NCI-H524 (cell line): Measurements from ENCODE around the gene TM4SF18.
A peak's percentile ranks its signal among the peaks of the same experiment; 100 is the strongest.

Experiments used
- DNase-seq, 2 experiments: peaks; one replicate each; lab custom pipeline; 2025; lab: John Stamatoyannopoulos, UW

TM4SF18 gene

DNA sequence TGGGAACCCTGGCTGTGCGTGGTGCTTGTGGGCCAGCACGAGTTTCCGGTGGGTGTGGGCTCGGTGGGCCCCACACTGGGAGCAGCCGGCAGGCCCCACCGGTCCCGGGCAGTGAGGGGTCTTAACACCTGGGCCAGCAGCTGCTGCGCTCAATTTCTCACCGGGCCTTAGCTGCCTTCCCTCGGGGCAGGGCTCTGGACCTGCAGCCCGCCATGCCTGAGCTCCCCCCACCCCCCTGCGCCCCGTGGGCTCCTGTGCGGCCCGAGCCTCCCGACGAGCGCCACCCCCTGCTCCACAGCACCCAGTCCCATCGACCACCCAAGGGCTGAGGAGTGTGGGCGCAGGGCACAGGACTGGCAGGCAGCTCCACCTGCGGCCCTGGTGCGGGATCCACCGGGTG, 49.4 kb downstream of the TM4SF18 start:
- no peak for DNase-seq

GRCh38 chr3:149283401-149283800, 50.0 kb downstream of the TM4SF18 start:
- no peak for DNase-seq

- DNase-seq, result no peak
These were observed 50.6 kb downstream of the TM4SF18 start for GRCh38 chr3:149282836-149283235.

DNA sequence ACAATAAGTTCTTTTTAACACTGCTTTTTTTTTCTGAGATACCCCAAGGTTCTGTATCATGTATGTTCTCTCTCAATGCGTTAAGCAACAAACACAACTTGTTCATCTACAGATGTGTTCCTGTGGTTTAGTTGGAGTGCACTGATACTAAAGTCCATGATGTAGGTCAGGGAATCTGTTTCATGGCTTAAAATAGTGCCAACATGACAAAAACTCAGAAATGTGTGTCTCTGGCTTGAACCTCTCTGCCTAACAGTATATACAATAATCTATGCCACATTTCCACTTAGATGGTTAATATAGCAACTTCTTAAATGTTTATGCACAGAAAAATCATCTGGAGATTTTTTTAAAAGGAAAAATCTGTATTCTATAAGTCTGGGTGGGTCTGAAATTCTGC, 51.1 kb downstream of the TM4SF18 start:
- DNase-seq, result no peak

DNA sequence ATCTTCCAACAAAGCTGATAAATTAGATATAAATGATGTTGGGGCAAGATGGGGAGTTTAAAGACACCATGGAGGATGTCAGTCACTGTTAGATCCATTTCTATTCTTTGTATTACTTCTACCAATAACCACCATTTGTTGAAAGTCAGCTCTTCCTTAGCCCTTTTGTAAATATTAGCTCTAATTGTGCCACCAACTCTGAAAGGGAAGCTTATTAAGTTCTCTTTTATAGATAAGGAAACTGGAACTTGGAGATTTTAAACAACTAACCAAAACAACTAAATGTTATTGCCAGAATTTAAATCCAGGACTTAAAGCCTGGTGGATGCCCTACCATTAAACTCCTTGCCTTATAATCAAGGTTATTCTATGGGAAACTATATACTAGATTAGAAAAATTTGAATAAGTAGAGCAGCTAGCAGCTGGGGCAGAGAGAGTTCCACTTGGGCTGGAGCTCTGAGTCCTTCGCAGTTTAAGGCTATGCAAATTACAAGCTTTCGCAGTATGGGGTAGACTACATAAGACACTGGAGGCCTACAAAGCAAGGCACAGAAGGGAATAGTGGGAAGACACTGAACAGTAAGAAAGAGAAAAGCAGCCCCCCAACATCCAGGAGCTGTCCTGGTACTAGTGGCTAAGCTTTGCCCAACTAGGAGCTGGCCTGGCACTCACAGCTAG, 52.6 kb downstream of the TM4SF18 start:
- no peak for DNase-seq

DNA sequence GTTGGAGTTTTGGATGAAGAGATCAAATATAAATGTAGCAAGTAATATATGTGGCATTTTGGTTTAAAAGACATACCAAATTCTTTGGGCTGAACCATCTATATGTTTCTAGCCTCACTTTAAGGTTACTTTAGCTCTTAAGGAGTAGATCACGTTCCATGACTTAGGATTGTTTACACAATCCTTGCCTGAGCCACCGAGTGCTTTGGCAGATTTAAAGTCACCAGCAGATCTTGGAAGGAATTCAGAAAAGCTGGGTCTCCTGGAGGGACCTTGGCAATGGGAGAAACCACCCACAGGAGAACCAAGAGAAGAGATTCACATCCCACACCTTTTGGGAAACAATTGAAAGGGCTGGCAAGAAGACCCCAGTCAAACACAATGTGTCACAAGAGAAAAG, 54.5 kb downstream of the TM4SF18 start:
- no peak for DNase-seq

GRCh38 chr3:149277331-149277813, 56.1 kb downstream of the TM4SF18 start:
- no peak for DNase-seq

DNA sequence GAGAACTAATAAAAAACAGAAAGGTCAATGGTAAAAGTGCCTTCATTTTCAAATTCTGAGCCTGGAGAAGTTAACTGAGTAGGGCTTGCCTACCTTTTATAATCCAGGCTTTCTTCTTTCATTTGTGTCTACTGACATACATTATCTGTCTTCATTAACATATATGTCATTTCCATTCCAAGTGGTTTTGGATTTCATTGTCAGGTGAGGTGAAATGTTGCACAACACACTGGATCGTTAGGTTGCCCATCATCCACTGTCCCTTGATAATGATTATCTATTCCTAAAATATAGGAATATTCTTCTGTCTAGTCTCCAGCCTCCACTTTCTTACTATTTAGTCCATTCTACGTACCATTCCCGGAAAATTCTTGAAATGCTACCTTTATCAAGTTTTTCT, 56.8 kb downstream of the TM4SF18 start:
- DNase-seq, result no peak

DNA sequence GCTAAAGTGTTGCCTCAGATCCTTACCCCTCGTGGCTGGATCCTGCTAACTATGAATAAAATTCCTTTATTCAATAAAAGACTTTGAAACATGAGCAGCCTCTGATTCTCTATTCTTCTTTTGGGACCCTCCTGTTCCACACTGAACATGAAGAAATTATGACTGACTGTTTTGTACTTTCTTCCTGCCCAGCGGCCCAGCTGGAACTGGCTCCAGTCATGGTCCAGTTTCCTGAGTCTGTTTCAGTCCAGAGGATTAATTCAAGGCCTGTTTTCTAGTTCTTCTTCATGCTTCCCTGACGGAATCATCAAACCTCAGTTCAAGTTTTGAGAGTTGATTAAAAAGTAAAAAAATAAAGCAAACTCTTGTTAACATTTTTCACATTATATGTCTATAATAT, 59.2 kb downstream of the TM4SF18 start:
- DNase-seq, result no peak

GRCh38 chr3:149273096-149273751, 60.2 kb downstream of the TM4SF18 start:
- DNase-seq, result peak; percentile 74 to 86

GRCh38 chr3:149271669-149272068, 61.8 kb downstream of the TM4SF18 start:
- DNase-seq, result no peak

GRCh38 chr3:149270180-149270579, 63.3 kb downstream of the TM4SF18 start:
- DNase-seq, result no peak

DNA sequence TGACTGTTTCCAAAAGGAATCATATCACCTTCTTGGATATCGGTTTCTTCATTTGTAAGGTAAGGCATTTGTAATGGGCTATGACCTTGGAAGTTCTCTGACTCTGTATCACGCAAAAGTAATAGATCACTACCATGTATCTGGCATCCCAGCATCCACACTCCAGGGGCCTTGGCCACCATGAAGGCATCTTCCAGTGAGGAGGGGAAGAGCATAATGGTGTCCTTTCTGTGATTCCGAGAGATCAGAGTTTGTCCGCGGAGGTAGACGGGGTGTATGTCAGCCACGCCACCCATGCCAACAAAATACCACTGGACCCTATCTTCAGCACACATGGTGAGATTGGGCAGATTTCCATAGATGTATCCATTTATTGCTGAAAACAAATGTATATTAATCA, 63.7 kb downstream of the TM4SF18 start:
- no peak for DNase-seq
